Fibroblast of lung (primary cell): ENCODE data around the gene NAA60. TPM values are rescaled to one million over a fixed set of nuclear protein-coding genes. Genes with fewer than 3 reads are reported as not detected.
A peak's percentile ranks its signal among the peaks of the same experiment; 100 is the strongest.

ENCODE experiments used
- DNase-seq, 2 donors: peaks; one replicate each; pipeline versions ENCODE4 v3.0.0 to v3.0.0-alpha.2; 2010; ENCODE audit warnings: low read depth in 2 of 2
- H2AFZ ChIP-seq: 2 replicates; pipeline ENCODE4 v1.5.1; 2012; ENCODE audit warnings: low read length, control low read depth, inconsistent platforms
- H3K27ac ChIP-seq: 2 replicates; pipeline ENCODE4 v1.5.1; 2011; ENCODE audit warnings: low read length, control low read depth; ENCODE audit not compliant: insufficient read depth
- H3K27me3 ChIP-seq: 2 replicates; pipeline ENCODE4 v1.5.1; 2011; ENCODE audit warnings: mild to moderate bottlenecking, low read length; ENCODE audit not compliant: control insufficient read depth, insufficient read depth
- H3K36me3 ChIP-seq: 2 replicates; pipeline ENCODE4 v1.5.1; 2011; ENCODE audit warnings: low read length; ENCODE audit not compliant: control insufficient read depth, insufficient read depth
- H3K4me1 ChIP-seq: 2 replicates; pipeline ENCODE4 v1.5.1; 2011; ENCODE audit warnings: low read length; ENCODE audit not compliant: control insufficient read depth, insufficient read depth; ENCODE audit errors: extremely low read depth
- H3K4me2 ChIP-seq: 2 replicates; pipeline ENCODE4 v1.5.1; 2011; ENCODE audit warnings: low read length, control low read depth; ENCODE audit not compliant: insufficient read depth; ENCODE audit errors: extremely low read depth
- H3K4me3 ChIP-seq, 4 experiments: fragments of 200-600 bp in 1 of 4; sonication (generic) in 1 of 4; replicated peaks in 1 of 4; 2 replicates each; pipeline ENCODE4 v1.5.1; 2011 to 2016; ENCODE audit warnings: low read length in 4 of 4, low read depth in 3 of 4, mild to moderate bottlenecking in 3 of 4, control low read depth in 2 of 4, inconsistent platforms in 1 of 4, mixed read lengths in 1 of 4; ENCODE audit not compliant: insufficient read depth in 1 of 4; ENCODE audit errors: control extremely low read depth in 1 of 4
- H3K79me2 ChIP-seq: 2 replicates; pipeline ENCODE4 v1.5.1; 2012; ENCODE audit warnings: mild to moderate bottlenecking, low read length, inconsistent platforms; ENCODE audit not compliant: control insufficient read depth, insufficient read depth
- H3K9ac ChIP-seq: 2 replicates; pipeline ENCODE4 v1.5.1; 2011; ENCODE audit warnings: mild to moderate bottlenecking, low read length, control low read depth; ENCODE audit not compliant: insufficient read depth
- H3K9me3 ChIP-seq: 2 replicates; pipeline ENCODE4 v1.5.1; 2012; ENCODE audit warnings: low read depth, low read length; ENCODE audit not compliant: control insufficient read depth, insufficient read depth
- H4K20me1 ChIP-seq: 2 replicates; pipeline ENCODE4 v1.5.1; 2011; ENCODE audit warnings: low read length; ENCODE audit not compliant: control insufficient read depth, insufficient read depth; ENCODE audit errors: extremely low read depth
- EZH2 ChIP-seq: IDR thresholded peaks from 2 replicates; pipeline ENCODE4 v1.5.1; 2012; ENCODE audit warnings: low read length, control low read depth, mild to moderate bottlenecking; ENCODE audit errors: missing control alignments
- polyA plus RNA-seq, 2 donors: library from polyadenylated mRNA; depleted of rRNA in 1 of 2; stranded (reverse) in 1 of 2; unstranded in 1 of 2; fragments of >200 nt; gene quantifications; 2 replicates each; pipeline ENCODE4 v1.2.1, GENCODE V29; 2011 to 2012; ENCODE audit warnings: missing spikeins in 1 of 2
- total RNA-seq: library from RNA; depleted of rRNA; stranded (reverse); fragments of >200 nt; gene quantifications from 2 replicates; pipeline ENCODE4 v1.2.1, GENCODE V29; 2014
- TF ChIP-seq, protein P1 (sequence below), 2 donors: IDR thresholded peaks in 1 of 2; conservative IDR thresholded peaks in 1 of 2; 1 replicate in 1 of 2; 2 replicates in 1 of 2; pipeline ENCODE4 v1.5.1; 2011 to 2012; ENCODE audit warnings: low read length in 2 of 2, control low read depth in 1 of 2, inconsistent platforms in 1 of 2, low read depth in 1 of 2, mild to moderate bottlenecking in 1 of 2

Gene NAA60
- total and polyA plus RNA-seq, 2 donors (not counting 1 experiment from before 2014, with no cell fraction given): 12.6 to 33.6 TPM

DNA sequence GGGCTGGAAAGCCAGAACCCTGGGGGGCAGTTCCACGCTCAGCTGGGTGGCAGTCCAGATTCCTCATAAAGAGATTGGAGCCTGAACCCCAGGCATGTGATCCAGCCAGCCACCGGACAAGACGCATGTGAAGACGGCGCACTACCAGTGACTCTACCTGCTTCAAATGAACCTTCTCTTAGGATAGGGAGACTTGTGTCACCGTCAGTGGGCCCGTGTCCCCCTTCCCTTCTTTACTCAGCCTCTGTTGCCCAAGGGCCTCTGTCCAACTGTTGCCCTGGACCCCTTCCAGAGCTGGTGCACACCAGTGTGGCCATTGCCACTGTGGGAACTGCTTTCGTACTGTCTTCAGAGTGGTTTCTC, 75.5 kb downstream of the NAA60 start:
- TF ChIP-seq EZH2: no peak
- TF ChIP-seq, protein P1, sequence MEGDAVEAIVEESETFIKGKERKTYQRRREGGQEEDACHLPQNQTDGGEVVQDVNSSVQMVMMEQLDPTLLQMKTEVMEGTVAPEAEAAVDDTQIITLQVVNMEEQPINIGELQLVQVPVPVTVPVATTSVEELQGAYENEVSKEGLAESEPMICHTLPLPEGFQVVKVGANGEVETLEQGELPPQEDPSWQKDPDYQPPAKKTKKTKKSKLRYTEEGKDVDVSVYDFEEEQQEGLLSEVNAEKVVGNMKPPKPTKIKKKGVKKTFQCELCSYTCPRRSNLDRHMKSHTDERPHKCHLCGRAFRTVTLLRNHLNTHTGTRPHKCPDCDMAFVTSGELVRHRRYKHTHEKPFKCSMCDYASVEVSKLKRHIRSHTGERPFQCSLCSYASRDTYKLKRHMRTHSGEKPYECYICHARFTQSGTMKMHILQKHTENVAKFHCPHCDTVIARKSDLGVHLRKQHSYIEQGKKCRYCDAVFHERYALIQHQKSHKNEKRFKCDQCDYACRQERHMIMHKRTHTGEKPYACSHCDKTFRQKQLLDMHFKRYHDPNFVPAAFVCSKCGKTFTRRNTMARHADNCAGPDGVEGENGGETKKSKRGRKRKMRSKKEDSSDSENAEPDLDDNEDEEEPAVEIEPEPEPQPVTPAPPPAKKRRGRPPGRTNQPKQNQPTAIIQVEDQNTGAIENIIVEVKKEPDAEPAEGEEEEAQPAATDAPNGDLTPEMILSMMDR (conservative IDR thresholded peaks at IDR 0.05 in 1 of 2, IDR thresholded peaks at IDR 0.05 in 1 of 2; ENCODE audit: low read depth in 1 of 2, low read length in 2 of 2): no peak
- Histone ChIP-seq H3K27me3 (no peaks in the 10 kb centered on the region), H3K79me2 (no peaks in the 10 kb centered on the region), H4K20me1 (no peaks in the 10 kb centered on the region), H3K4me2 (no peak overlapping the region), H3K4me1 (peaks cover 5% of the 10 kb centered on the region), H3K9me3 (no peaks in the 10 kb centered on the region), H2AFZ (no peak overlapping the region), H3K36me3 (no peaks in the 10 kb centered on the region), H3K27ac (no peak overlapping the region), H3K9ac (no peak overlapping the region), H3K4me3 (no peak overlapping the region)
- no peak for DNase-seq

DNA sequence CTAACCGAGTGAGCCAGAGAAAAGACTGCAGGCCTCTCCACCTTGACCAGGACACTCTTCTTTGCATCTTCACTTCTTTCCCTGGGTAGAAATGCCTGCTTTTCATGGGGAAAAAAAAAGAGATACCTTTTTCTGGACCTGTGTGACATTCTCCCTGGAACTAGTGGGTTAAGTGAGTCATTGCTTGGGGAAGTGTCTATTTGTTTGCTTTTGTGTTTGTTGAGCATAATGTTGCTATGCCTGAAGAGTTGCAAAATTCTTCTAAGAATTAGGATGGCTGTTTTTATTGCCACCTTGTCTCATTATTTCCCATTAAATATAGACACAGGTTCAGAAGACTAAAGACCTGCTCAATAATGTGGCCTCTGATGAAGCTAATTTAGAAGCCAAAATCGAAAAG, 76.1 kb downstream of the NAA60 start:
- no peak overlapping the region for H3K4me2 ChIP-seq
- H3K27ac ChIP-seq: no peak overlapping the region
- no peak overlapping the region for H2AFZ ChIP-seq
- TF ChIP-seq, protein P1 (conservative IDR thresholded peaks at IDR 0.05 in 1 of 2, IDR thresholded peaks at IDR 0.05 in 1 of 2; ENCODE audit: low read depth in 1 of 2, low read length in 2 of 2): no peak
- no peak for TF ChIP-seq EZH2
- H3K4me3 ChIP-seq: no peak overlapping the region
- no peaks in the 10 kb centered on the region for H3K79me2 ChIP-seq
- H4K20me1 ChIP-seq: no peaks in the 10 kb centered on the region
- DNase-seq: no peak
- peaks cover 3% of the 10 kb centered on the region for H3K4me1 ChIP-seq
- H3K27me3 ChIP-seq: no peaks in the 10 kb centered on the region
- H3K9ac ChIP-seq: no peak overlapping the region
- no peaks in the 10 kb centered on the region for H3K36me3 ChIP-seq
- no peaks in the 10 kb centered on the region for H3K9me3 ChIP-seq

DNA sequence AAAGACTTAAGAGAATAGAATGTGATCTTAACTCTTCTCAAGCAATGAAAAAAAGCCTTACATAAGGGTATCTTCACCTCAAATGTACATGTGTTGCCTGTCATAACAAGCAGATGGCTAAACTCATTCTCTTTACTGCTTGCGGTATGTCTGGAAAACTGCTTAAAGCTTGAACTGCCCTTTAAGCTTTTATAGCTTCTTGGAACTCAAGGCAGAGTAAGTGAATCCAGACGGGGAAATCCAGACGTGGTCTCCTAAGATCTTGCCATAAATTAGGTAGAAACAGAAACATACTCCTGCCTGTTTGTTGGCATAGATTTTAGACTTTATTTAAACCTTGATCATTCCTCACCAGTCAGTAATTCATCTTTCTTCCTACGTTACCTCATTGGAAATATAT, 76.9 kb downstream of the NAA60 start:
- TF ChIP-seq, protein P1 (conservative IDR thresholded peaks at IDR 0.05 in 1 of 2, IDR thresholded peaks at IDR 0.05 in 1 of 2; ENCODE audit: low read depth in 1 of 2, low read length in 2 of 2): no peak
- no peak for TF ChIP-seq EZH2
- Histone ChIP-seq H2AFZ (no peak overlapping the region), H4K20me1 (no peaks in the 10 kb centered on the region), H3K27me3 (no peaks in the 10 kb centered on the region), H3K79me2 (no peaks in the 10 kb centered on the region), H3K36me3 (no peaks in the 10 kb centered on the region), H3K27ac (no peak overlapping the region), H3K9ac (no peak overlapping the region), H3K4me1 (no peaks in the 10 kb centered on the region), H3K4me2 (no peak overlapping the region), H3K9me3 (no peaks in the 10 kb centered on the region), H3K4me3 (no peak overlapping the region)
- peak; percentile 11 to 13 for DNase-seq
